GM18511 (cell line): ENCODE measurements around the gene RIN3.

Source experiments
- ATAC-seq: cut with Tn5 transposase; IDR thresholded peaks from one replicate; pipeline ENCODE4 v1.9.1; 2021; ENCODE audit warnings: mild to moderate bottlenecking, moderate library complexity; ENCODE audit not compliant: unreplicated experiment

RIN3 gene

DNA sequence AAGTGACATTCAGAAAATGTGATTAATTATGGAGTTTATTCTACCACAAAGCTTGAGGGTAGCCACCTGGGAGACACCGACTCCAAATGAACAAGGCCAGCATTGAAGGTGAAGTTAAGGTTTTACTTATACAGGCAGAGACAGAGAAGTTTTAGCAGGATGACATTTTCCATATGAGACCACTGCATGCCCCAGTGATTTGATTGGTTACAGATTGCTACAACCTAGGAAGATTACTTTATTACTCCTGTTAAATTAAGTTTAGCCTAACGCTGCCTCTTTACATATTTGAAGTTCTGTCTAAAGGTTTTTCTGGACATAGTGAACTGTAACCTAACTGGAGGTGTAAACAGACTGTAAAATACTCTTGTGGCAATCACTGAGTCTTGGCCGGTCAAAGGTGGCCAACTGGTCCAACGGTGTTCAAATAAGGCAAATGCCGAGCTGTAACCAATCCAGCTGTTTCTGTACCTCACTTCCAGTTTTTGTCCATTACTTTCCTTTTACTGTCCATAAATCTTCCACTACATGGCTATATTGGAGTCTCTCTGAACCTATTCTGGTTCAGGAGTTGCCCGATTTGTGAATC, 57.2 kb downstream of the RIN3 start:
- ATAC-seq: no peak

- no peak for ATAC-seq
These were observed 58.5 kb downstream of the RIN3 start for GRCh38 chr14:92572050-92572449.

DNA sequence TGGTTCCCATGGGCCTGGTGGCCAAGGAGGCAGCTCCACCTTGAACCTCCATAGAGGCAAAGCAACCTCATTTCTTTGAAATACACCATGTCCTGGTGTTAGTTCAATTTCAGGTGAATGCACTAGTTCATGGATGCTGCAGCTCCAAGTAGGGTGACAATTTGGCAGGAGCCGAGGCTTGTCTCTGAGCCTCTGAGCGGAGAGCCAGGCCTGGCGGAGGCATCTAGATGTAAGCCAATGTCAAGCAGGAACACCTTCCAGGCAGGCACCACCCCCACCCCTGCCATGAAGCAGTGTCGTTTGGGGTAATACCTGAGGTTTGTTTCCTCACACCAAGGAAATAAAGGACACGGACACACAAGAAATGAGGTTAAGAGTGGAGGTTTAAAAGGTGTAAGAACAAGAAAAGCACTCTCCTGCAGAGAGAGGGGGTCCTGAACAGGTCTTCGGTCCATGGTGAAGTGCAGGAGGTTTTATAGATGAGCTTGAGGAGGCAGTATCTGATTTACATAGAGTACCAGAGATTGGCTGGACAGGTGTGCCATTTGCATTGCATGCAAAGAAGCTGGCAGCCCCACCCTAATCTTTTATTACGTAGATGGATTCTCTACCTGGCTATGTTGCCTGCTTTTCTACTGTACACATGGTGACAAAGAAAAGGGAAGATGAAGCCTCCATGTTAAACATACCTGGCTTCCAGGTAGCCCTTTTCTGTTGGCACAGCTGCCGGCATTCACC, 60.3 kb downstream of the RIN3 start:
- ATAC-seq: no peak

DNA sequence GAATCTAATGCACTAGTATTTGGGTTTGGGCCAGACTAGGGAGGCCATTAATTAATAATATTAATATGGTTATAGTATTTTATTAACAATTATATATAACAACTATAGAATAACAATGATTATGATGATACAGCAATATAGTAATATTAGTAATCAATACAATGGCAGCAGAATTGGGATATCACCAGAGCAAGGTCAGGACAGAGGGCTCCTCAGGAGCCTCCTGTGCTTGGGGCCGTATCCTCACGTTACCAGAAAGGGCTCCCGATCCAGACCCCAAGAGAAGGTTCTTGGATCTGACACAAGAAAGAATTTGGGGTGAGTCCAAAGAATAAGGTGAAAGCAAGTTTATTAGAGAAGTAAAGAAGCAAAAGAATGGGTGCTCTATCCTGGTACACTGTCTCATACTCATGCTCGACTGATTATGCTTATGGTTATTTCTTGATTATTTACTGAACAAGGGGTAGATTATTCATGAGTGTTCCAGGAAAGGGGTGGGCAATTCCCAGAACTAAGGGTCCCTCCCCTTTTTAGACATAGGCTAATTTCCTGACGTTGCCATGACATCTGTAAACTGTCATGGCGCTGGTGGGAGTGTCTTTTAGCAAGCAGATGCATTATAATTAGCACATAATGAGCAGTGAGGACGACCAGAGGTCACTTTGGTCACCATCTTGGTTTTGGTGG, 61.6 kb downstream of the RIN3 start:
- ATAC-seq: no peak

- no peak for ATAC-seq
These were observed 62.2 kb downstream of the RIN3 start for GRCh38 chr14:92575748-92576303.

- peak; percentile 86 for ATAC-seq
These were observed 63.8 kb downstream of the RIN3 start for GRCh38 chr14:92577321-92577742.

- ATAC-seq: no peak
These were observed 64.9 kb downstream of the RIN3 start for GRCh38 chr14:92578511-92578910.

- ATAC-seq: no peak
These were observed 65.8 kb downstream of the RIN3 start for GRCh38 chr14:92579244-92579936.

DNA sequence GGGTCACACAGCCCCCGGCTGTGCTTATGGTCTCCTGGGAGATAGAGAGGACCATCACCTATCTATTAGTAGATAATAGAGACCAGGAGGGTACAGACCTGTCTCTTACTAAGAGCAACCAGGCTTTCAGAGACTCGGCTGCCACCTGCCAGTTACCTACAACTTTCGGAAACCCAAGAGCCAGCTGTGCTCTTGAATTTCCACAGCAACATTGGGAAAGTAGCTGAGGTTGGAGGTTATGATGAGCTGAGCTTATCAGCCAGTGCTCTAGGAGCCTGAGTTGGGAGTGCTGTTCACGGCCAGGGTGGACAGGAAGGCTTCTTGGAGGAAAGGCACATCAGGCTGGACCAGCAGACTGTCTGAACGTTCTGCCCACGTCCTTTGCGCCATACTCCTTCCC, 67.6 kb downstream of the RIN3 start:
- ATAC-seq: no peak

DNA sequence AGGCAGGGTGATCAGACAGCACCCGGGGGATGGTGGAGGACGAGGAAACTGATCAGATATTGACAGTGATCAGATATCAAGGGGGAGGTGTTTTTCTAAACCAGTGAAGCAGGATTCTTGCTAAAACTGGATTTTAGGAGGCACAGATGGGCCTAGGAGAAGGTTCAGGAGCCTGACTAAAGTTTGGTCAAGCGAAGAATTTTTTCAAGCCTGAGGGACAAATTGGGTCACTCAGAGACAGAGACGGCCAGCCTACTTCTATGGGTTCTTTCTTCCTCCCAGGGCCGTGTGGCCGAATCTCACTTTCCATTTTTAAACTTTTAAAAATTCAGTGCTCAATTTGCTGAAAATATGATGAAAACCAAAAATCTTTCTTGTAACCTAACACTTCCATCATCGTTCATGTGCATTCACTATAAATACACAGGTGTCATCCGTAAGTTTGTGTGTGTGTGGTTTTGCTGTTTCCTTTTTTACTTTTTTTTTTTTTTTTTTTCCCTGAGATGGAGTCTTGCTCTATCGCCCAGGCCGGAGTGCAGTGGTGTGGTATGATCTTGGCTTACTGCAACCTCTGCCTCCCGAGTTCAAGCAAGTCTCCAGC, 68.5 kb downstream of the RIN3 start:
- ATAC-seq: peak; percentile 26

DNA sequence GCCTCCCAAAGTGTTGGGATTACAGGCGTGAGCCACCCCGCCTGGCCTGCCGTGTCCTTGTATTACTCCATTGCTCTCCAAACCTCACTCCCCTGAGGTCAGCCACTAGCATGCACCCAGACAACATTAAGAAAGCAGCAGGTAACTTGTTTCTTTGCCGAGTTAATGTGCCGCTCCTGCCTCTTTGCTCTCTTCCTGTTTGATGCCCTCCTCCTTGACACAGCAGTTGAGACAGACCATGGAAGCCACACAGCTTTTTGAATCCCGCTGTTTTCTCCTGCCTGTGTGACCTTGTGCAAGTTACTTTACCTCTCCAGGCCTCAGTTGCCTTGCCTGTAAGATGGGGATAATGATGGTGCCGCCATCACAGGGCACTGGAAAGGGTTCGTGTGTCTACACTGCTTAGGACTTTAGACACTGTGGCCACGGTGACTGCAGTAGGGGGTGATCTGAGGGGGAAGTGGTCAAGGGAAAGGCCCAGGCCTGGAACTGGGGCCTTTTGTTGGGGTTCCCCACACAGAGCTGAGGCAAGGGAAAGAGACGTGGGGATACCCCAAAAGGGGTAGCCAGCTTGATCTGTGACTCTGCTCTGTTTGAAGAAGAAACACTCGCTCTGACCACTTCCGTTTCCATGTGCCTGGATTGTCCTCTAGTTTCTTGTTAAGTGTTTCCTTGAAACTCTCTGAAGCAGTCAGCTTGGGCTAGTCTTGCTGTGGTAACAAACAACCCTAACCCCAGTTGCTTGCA, 69.3 kb downstream of the RIN3 start:
- ATAC-seq: peak; percentile 57

DNA sequence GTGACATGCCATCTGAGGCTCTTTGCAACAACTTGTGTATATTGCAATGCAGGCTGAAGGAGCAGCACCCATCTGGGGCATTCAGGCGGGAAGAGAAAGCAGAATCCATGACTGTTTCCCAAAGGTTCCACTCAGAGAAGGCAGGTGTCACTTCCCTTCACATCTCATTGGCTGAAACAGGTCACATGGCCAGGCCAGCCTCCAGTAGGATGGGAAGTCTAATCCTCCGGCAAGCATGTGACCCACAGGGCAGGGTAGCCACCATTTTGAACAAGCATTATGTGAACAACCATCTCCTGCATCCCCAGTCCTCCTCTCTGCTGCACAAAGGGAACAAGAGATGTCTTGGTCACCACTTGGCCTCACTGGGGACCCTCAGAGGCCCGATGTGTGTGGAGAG, 70.6 kb downstream of the RIN3 start:
- no peak for ATAC-seq

- ATAC-seq: no peak
These were observed 71.2 kb downstream of the RIN3 start for GRCh38 chr14:92584816-92585215.

DNA sequence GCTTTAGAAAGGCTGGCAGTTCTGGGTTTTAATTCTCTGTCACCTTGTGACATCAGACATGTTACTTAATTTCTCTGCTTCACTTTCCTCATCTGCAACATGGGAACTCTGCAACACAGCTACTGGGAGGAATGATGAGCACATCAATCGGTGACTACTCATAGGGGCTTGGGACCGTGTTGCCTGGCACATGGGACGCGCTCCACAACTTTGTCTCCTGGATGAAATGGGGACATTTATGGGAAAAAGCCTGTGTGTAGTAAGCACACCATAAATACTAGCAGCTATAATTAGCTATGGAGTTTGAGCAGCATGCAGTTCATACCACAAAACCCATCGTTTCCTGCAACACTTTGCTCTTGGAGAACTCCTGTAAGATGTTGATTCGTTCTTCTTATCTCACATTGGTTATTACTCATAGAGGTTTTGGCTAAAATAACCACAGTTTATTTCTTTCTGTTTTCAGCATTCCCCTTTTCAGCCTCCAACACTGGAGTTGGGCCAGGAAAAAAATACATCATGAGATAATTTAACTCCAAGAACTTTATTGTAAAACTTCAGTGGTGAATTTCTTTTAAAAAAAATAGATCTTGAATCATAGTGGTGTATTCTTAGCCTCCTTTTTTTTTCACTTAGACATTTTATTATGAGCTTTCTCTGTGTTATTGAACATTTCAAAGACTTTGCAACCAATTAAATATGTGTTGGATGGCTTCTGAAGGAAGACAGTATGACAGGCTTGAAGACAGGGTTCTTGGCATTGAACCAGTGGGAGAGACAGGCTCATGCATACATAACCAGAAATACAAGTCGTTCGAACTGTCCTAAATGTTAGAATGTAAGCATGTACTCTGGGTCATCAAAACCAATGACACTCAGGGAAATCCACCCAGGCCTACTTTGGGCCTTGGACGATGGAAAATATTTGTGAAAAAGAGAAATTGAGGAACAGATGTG, 72.7 kb downstream of the RIN3 start:
- peak; percentile 44 for ATAC-seq

DNA sequence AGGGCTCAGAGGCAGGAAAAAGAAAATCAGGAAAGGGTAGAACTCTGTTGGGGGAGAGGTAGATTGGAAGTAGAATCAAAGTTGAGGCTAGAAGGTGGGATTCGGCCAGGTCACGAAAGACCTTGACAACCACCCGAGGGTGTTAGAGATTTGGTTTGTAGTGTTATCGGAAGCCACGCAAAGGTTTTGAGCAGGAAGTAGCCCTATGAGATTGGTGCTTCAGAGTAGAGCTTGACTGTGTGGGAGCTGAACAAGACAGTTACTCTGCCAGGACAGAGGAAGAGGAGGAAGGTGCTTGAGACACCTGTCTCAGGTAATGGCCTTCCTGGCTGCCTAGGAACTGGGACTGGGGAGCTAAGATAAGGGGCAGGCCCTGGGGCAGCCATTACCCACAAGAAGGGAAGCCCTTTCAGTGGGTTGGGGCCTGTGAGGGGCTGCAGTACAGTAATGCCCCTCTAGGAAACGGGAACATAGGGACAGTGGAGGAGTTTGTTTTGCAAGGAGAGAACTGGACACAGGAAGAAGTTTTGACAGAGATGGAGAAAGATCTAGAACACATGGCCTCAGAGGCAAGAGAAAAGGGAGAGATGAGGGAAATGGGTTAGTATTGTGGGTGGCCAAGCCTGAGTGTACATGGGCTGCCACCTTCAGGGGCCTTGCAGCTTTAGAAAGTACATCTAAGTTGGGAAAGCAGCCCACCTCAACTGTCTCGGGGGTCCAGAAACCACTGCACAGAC, 73.5 kb downstream of the RIN3 start:
- ATAC-seq: no peak

DNA sequence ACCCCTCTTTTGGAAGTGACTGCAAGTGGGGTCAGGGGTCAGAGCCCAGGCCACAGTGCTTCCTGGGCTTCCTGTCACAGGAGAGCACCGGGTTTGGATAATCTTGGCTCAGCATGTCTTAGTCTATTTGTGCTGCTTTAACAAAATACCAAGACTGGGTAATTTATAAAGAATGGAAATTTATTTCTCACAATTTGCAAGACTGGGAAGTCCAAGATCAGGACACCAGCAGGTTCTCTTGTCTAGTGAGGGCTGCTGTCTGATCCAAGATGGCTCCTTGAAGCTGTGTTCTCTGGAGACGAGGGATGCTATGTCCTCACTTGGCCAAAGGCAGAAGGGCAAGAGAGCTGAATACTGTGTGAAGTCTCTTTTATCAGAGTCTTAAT, 74.1 kb downstream of the RIN3 start:
- no peak for ATAC-seq

DNA sequence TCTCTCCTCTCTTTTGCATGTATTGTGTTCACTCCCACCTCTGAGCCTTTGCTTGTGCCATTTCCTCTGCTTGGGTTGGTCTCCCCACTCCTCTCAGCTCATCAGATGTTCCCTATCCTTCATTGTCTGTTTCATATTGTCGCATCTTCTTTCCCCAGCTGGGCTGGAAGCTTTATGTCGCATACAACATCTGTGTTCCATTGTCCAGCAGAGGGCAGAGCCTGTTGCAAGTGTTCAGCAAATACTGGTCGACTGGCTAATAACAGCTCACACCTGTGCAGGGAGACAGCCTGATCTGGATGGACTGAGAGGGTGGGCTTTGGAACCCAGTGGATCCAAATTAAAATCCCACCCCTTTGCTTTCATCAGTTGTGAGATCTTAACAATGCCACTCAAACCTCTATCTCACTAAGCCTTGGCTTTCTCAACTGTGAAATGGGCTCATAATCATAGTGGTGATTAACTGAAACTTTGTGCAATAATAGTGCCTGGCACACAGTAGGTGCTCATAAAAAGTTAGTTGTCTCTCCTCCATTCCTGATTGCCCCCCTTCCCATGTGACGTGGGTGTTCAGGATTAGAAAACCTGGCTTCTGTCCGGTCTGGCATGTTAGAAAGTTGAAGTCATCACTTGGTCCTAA, 75.8 kb downstream of the RIN3 start:
- ATAC-seq: no peak

DNA sequence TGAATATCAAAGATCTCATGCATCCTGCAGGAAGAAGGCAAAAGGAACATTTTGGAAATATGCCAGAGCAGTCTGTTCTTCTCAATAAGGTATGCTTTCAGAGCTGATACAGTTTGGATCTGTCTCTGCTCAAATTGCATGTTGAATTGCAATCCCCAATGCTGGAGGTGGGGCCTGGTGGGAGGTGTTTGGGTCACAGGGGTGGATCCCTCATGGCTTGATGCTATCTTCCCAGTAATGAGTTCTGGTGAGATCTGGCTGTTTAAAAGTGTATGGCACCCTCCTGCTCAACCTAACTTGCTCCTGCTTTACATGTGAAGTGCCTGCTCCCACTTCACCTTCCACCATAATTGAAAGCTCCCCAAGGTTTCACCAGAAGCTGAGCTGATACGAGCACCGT, 76.6 kb downstream of the RIN3 start:
- ATAC-seq: no peak
